Breast epithelium (tissue), 3 donors: ENCODE measurements around the gene MAP4K2.

Experiments
- POLR2AphosphoS5 ChIP-seq, 3 donors: sonication (generic); formaldehyde crosslinking; IDR thresholded peaks; one replicate each; pipeline ENCODE4 v1.6.1; 2017; ENCODE audit warnings: antibody characterized with exemption in 3 of 3
- TF ChIP-seq, protein P1 (sequence below), 3 donors: fragments of 450-650 bp; IDR thresholded peaks; one replicate each; pipeline ENCODE4 v1.5.1; 2016 to 2017; ENCODE audit warnings: antibody characterized with exemption in 3 of 3, mild to moderate bottlenecking in 3 of 3, moderate library complexity in 3 of 3

DNA sequence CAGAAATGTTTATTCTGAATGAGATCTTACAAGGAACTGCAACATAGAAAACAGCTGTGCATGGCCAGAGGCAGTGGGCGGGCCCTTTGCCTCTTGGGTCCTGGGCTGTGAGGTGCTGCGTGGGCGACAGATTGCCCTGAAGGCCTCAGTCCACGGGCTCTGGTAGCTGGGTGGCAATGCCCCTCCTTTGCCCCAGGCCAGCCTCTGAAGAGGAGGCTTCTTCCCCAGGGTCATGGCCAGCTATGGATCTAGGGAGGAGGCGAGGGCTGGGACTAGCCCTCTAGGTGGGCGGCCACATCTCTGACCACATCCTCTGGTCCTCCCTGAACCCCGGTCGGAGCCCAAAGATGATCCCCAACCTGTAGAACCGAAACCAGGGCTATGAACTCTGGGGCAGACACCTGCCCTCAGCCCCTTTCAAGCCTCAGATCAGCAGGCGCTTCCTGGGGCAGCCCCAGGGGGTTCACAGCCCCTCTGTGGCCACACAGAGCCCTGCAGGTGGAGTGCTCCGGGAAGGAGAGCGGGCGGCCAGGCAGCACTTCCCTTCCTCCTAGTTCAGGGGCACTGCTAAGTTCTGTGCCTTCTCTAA is 48.1 kb upstream of the MAP4K2 start:
- TF ChIP-seq, protein P1, sequence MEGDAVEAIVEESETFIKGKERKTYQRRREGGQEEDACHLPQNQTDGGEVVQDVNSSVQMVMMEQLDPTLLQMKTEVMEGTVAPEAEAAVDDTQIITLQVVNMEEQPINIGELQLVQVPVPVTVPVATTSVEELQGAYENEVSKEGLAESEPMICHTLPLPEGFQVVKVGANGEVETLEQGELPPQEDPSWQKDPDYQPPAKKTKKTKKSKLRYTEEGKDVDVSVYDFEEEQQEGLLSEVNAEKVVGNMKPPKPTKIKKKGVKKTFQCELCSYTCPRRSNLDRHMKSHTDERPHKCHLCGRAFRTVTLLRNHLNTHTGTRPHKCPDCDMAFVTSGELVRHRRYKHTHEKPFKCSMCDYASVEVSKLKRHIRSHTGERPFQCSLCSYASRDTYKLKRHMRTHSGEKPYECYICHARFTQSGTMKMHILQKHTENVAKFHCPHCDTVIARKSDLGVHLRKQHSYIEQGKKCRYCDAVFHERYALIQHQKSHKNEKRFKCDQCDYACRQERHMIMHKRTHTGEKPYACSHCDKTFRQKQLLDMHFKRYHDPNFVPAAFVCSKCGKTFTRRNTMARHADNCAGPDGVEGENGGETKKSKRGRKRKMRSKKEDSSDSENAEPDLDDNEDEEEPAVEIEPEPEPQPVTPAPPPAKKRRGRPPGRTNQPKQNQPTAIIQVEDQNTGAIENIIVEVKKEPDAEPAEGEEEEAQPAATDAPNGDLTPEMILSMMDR (IDR thresholded peaks at IDR 0.05) = no peak
- TF ChIP-seq POLR2AphosphoS5 (IDR thresholded peaks at IDR 0.05) = no peak
